Activated CD4-positive, alpha-beta T cell treated with anti-CD3 and anti-CD28 coated beads, Interleukin-2, amount 10 ng/mL, durations not matched to agents 24 days and 14 days (primary cell): ENCODE measurements around the gene ZC3HAV1L. TPM values are rescaled to one million over a fixed set of nuclear protein-coding genes. Genes with fewer than 3 reads are reported as not detected.
"Not testable (repeated sequence)": the region's sequence is repeated elsewhere in the genome, so short reads cannot be mapped to it uniquely, and the experiment has no call there.

Experiments
- DNase-seq: peaks from one replicate; pipeline ENCODE4 v3.0.0; 2022
- H3K27ac Mint-ChIP-seq: one replicate; pipeline ENCODE4 v1.8.0; 2022; ENCODE audit warnings: mild to moderate bottlenecking, mixed read lengths
- H3K27me3 Mint-ChIP-seq: one replicate; pipeline ENCODE4 v1.8.0; 2022; ENCODE audit warnings: mixed read lengths
- H3K36me3 Mint-ChIP-seq: one replicate; pipeline ENCODE4 v1.8.0; 2022; ENCODE audit warnings: low read depth, mild to moderate bottlenecking, mixed read lengths
- H3K4me1 Mint-ChIP-seq: one replicate; pipeline ENCODE4 v1.8.0; 2021; ENCODE audit warnings: mixed read lengths
- H3K4me3 Mint-ChIP-seq: one replicate; pipeline ENCODE4 v1.8.0; 2022; ENCODE audit warnings: mild to moderate bottlenecking, moderate library complexity, mixed read lengths
- H3K9me3 Mint-ChIP-seq: one replicate; pipeline ENCODE4 v1.8.0; 2021; ENCODE audit warnings: mixed read lengths
- intact Hi-C: fragments of 100-400 bp; cut with micrococcal nuclease; formaldehyde crosslinking; loops from one replicate; pipeline ENCODE4 v1.15.1; 2023
- total RNA-seq: library from RNA; stranded (reverse); gene quantifications from 2 replicates; pipeline ENCODE4 v1.2.3, GENCODE V29; 2022

The ZC3HAV1L gene
- total RNA-seq, 1 donor from 2014 or later = 38.5 TPM

DNA sequence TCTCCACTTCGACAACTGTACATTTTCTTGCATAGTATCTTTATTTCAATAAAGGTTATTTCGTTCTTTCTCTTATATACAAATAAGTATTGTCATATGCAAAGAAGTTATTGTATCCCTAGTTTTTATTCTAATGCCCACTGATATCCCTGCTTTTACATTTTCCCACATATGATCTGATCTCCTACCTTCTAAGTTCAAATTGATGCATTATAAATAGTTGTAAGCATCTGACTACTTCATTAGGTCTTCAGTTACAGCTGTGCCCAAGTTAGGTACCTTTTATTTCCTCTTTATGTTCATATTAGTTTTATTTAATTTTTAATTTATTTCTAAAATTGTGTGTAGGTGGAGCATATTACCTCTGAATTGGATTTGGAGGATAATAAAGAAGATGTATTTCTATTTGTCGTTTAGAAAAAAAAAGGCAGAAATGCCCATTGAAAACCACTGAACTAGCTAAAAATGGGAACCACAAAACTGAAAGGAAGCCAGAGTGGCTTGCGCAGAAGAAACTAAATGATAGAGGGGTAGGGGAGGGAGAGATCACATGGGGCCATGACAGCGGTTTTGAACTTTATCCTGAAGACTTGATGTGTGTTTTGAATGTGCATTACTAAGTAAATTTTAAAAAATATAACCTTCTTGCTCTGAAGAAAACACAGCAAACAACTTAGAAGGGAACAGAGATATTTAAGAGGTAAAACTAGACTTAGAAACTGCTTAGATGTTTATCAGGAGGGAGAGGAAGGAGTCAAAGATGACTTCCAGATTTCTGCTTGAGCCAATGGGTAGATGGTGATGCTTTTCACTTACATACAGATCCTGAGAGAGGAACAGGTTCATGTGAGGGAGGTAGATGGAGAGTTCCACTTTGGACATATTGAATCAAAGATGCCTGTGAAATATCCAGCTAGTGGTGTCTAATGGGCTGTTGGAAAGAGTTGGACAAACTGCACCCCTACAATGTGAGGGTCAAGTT, 9.3 kb upstream of the ZC3HAV1L start:
- intact Hi-C loops = loop anchor here (1.0 to 2.0 kb wide), 4 partner anchors 9 to 296 kb away; partner anchors contain the start of genes FMC1 and ZC3HAV1L
- no peaks in the 10 kb centered on the region for H3K27me3 Mint-ChIP-seq
- H3K36me3 Mint-ChIP-seq = peaks cover 67% of the 10 kb centered on the region
- H3K4me1 Mint-ChIP-seq = peaks cover 67% of the 10 kb centered on the region
- peak overlapping the region; percentile 81 for H3K27ac Mint-ChIP-seq
- peak; percentile 80 for DNase-seq
- peak overlapping the region; percentile 49 for H3K4me3 Mint-ChIP-seq
- H3K9me3 Mint-ChIP-seq = peaks cover 4% of the 10 kb centered on the region

- Mint-ChIP-seq H3K9me3 (peaks cover 4% of the 10 kb centered on the region), H3K27me3 (no peaks in the 10 kb centered on the region), H3K36me3 (peaks cover 58% of the 10 kb centered on the region), H3K4me1 (peaks cover 64% of the 10 kb centered on the region), H3K27ac (peak overlapping the region; percentile 81), H3K4me3 (peak overlapping the region; percentile 49)
- intact Hi-C loops = loop anchor here (1.0 to 2.0 kb wide), 4 partner anchors 8 to 297 kb away; partner anchors contain the start of genes FMC1 and ZC3HAV1L
- DNase-seq = peak; percentile 88
These were observed 8.3 kb upstream of the ZC3HAV1L start for GRCh38 chr7:139043823-139044812.

DNA sequence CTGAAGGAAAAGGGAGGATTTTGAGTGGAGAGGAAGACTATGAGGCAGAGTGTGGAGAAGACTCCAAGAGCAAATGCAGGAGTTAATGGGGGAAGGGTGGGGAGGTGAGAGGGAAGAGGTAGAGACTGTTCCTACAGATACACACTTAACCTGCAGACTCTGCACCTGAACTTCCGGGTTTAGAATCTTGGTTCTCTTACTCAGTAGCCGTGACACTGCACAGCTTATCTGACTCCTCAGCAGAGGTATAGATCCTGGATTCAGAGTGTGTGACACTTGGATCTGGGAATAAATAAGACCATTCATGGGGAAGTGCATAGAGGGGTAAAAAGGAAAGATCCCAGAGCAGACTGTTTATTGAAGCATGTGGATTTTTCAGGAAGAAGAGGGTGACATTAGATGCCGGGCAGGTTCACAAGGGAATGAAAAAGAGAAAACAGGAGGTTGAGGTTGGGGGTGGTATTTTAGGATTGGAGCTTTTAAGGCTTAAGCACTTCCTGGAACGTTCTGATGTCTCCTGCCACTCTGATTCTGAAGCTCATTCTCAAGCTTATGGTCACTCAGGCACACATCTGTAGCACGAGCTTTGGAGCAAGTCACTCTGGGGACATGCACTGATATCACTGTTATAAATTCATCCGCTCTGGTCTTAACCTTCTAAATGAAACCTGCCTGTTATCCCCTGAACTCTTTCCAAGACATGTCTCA, 5.7 kb upstream of the ZC3HAV1L start:
- no peak overlapping the region for H3K4me3 Mint-ChIP-seq
- peaks cover 4% of the 10 kb centered on the region for H3K9me3 Mint-ChIP-seq
- H3K27me3 Mint-ChIP-seq = peaks cover 3% of the 10 kb centered on the region
- peak; percentile 71 for DNase-seq
- peak overlapping the region; percentile 9 for H3K27ac Mint-ChIP-seq
- peaks cover 44% of the 10 kb centered on the region for H3K36me3 Mint-ChIP-seq
- intact Hi-C loops = no loop called here
- H3K4me1 Mint-ChIP-seq = peaks cover 63% of the 10 kb centered on the region

GRCh38 chr7:139038691-139039090, 2.8 kb upstream of the ZC3HAV1L start:
- peaks cover 3% of the 10 kb centered on the region for H3K27me3 Mint-ChIP-seq
- H3K36me3 Mint-ChIP-seq = peaks cover 26% of the 10 kb centered on the region
- H3K4me1 Mint-ChIP-seq = peaks cover 54% of the 10 kb centered on the region
- intact Hi-C loops = loop anchor here (5.0 kb wide), 3 partner anchors 54 to 319 kb away; partner anchors contain the start of genes LUC7L2 and UBN2
- no peak overlapping the region for H3K27ac Mint-ChIP-seq
- DNase-seq = no peak
- no peaks in the 10 kb centered on the region for H3K9me3 Mint-ChIP-seq
- no peak overlapping the region for H3K4me3 Mint-ChIP-seq

DNA sequence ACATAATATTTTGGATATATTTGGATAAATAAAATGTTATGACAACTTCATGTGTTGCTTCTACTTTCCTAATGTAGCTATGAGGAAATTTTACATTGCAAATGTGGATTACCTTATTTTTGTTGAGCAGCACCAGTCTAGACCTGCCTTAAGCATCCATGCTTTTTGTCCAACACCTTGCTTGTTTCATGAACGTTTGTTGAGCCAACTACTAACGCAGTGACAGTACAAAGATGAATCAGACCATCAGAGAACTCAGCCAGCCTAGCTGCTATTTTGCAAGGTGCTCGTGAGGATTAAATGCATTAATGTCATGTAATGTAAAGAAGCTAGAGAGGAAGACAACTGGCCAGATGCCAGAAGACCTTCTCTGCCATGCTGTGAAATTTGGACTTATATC, 1.1 kb upstream of the ZC3HAV1L start:
- peaks cover 28% of the 10 kb centered on the region for H3K36me3 Mint-ChIP-seq
- peaks cover 3% of the 10 kb centered on the region for H3K27me3 Mint-ChIP-seq
- no peak for DNase-seq
- intact Hi-C loops = loop anchor here (1.0 to 5.0 kb wide), 4 partner anchors 7 to 320 kb away; partner anchors contain the start of genes LUC7L2 and UBN2
- H3K27ac Mint-ChIP-seq = peak overlapping the region; percentile 50
- H3K9me3 Mint-ChIP-seq = no peaks in the 10 kb centered on the region
- peaks cover 48% of the 10 kb centered on the region for H3K4me1 Mint-ChIP-seq
- H3K4me3 Mint-ChIP-seq = no peak overlapping the region

DNA sequence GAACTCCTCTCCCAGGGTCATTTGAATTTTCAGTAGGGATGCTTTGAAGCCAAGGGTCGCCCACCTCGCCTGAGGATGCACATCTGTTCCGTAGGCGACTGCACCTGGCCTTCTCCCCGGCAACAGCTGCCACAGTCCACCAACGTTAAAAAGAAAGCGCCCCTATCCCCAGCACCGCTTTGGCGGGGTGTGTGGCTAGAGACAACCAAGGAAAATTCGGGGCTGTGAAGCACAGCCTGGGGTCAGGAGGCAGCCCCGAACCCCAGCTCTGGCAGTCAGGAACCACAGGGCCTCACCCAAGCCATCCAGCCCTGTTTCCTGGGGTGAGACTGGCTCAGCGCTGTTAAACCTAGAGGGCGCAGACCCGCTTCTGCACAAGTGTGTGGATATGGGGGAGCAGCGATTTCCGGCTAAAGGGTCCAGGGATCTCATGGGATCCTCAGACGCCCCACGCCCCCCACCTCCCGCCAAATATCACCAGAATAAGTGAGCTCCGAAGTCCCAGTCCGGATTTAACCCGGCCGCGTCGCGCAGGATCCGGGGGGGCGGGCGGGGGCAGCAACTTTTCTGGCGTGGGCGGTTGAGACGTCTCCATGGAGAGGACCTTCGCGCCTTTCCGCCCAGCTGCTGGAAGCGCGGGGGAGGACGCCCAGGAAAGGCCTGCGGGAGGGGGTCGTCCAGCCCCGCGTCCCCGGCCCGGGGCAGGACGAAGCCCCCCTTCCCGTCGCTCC, 822 bp downstream of the ZC3HAV1L start:
- DNase-seq = peak; percentile 78
- peaks cover 33% of the 10 kb centered on the region for H3K36me3 Mint-ChIP-seq
- peak overlapping the region; percentile 90 for H3K27ac Mint-ChIP-seq
- peaks cover 38% of the 10 kb centered on the region for H3K4me1 Mint-ChIP-seq
- H3K9me3 Mint-ChIP-seq = no peaks in the 10 kb centered on the region
- peaks cover 3% of the 10 kb centered on the region for H3K27me3 Mint-ChIP-seq
- peak overlapping the region; percentile 89 for H3K4me3 Mint-ChIP-seq
- intact Hi-C loops = loop anchor here (1.0 to 5.0 kb wide), 4 partner anchors 40 to 322 kb away; partner anchors contain the start of genes LUC7L2 and UBN2

DNA sequence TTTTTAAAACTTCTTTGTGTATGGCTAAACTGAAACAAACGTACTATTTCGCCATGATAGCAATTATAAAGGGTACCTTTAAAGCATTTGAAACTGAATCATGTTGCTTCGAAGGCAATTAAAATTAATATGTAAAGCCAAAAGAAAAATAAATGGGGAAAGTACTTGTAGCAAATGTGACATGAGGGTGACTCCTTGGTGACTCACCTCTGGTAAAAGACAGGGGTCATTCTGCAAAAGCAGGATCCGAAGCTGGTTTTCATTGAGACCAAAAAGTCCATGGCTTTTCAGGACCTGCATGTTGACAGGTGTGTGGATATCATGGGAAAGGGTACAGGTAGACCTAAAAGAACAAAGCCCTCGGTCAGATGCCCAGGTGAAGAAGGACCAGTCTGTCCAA, 1.5 kb downstream of the ZC3HAV1L start:
- Mint-ChIP-seq H3K36me3 (peaks cover 40% of the 10 kb centered on the region), H3K27ac (peak overlapping the region; percentile 90), H3K4me3 (peak overlapping the region; percentile 89), H3K9me3 (no peaks in the 10 kb centered on the region), H3K4me1 (peaks cover 33% of the 10 kb centered on the region), H3K27me3 (peaks cover 3% of the 10 kb centered on the region)
- intact Hi-C loops = no loop called here
- no peak for DNase-seq

GRCh38 chr7:139033346-139034114, 2.3 kb downstream of the ZC3HAV1L start:
- Mint-ChIP-seq H3K4me1 (peaks cover 34% of the 10 kb centered on the region), H3K9me3 (no peaks in the 10 kb centered on the region), H3K27me3 (peaks cover 3% of the 10 kb centered on the region), H3K36me3 (peaks cover 46% of the 10 kb centered on the region), H3K4me3 (peak overlapping the region; percentile 89), H3K27ac (no peak overlapping the region)
- intact Hi-C loops = no loop called here
- no peak for DNase-seq

GRCh38 chr7:139032473-139032872, 3.4 kb downstream of the ZC3HAV1L start:
- intact Hi-C loops = no loop called here
- no peak overlapping the region for H3K4me3 Mint-ChIP-seq

DNA sequence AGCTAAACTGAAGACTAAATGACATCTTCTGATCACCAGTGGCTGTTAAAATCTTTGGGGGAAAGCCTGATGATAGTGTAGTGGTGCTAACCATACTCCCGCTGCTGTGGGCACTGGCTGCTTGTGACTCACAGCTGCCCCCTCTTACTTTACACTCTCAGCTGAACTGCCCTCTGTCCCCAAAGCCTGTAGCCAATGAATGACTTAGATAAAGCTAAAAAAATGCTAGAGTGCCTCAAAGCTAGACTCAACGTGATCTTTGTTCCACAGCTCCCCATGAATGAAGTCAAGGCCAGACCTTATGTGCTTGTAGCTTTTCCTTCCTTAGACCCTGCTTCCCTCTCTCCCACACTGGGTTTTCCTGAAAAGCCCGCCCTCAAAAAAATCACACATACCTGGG, 6.5 kb downstream of the ZC3HAV1L start:
- Mint-ChIP-seq H3K4me3 (no peak overlapping the region), H3K27ac (no peak overlapping the region), H3K27me3 (no peaks in the 10 kb centered on the region), H3K36me3 (peaks cover 69% of the 10 kb centered on the region), H3K4me1 (peaks cover 17% of the 10 kb centered on the region), H3K9me3 (no peaks in the 10 kb centered on the region)
- no peak for DNase-seq
- intact Hi-C loops = no loop called here

More at GRCh38 chr7:139032473-139032872, 3.4 kb downstream of the ZC3HAV1L start:
- peaks cover 31% of the 10 kb centered on the region for H3K4me1 Mint-ChIP-seq
- peaks cover under 1% of the 10 kb centered on the region for H3K27me3 Mint-ChIP-seq
- H3K9me3 Mint-ChIP-seq = no peaks in the 10 kb centered on the region
- no peak for DNase-seq
- peaks cover 51% of the 10 kb centered on the region for H3K36me3 Mint-ChIP-seq
- no peak overlapping the region for H3K27ac Mint-ChIP-seq

DNA sequence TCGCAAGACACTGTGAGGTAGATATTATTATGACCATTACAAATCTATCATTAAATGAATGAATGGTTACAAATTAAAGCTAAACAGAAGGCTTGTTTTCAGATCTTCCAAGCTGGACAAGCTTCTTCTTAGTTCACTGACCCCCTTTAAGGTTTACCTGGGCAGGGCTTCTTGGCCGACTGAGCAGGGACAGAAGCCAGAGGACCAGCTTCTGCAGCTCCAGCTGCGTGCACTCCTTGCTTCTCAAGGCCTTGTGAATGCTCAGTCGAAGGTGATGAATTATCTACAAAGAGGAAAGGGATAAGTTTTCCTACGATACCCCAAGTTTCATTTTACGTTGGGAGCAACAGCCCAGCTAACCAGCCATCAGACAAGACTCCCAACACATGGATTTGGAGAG, 9.3 kb downstream of the ZC3HAV1L start:
- intact Hi-C loops = no loop called here
- Mint-ChIP-seq H3K27ac (no peak overlapping the region), H3K36me3 (peaks cover 66% of the 10 kb centered on the region), H3K4me3 (no peak overlapping the region), H3K4me1 (peaks cover 7% of the 10 kb centered on the region), H3K9me3 (no peaks in the 10 kb centered on the region), H3K27me3 (no peaks in the 10 kb centered on the region)
- no peak for DNase-seq

DNA sequence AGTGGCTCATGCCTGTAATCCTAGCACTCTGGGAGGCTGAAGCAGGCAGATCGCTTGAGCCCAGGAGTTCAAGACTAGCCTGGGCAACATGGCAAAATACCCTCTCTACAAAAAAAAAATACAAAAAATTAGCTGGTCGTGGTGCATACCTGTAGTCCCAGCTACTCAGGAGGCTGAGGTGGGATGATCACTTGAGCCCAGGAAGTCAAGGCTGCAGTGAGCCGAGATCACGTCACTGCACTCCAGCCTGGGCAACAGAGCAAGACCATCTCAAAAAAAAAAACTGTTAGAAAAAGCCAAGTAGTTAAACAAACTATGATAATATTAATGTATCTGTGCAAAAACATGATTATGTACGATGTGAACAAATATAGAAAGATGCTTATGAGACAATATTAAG, 10.0 kb downstream of the ZC3HAV1L start:
- H3K4me1 Mint-ChIP-seq, H3K9me3 Mint-ChIP-seq, intact Hi-C loops, H3K27me3 Mint-ChIP-seq, H3K4me3 Mint-ChIP-seq, DNase-seq, H3K27ac Mint-ChIP-seq: not testable (repeated sequence)
- peaks cover 63% of the 10 kb centered on the region for H3K36me3 Mint-ChIP-seq
